AG09309 (cell line): ENCODE data around the gene C3orf20.

ENCODE experiments used
- DNase-seq: peaks from one replicate; pipeline ENCODE4 v3.0.0-alpha.2; 2010; ENCODE audit warnings: low read depth
- H3K4me3 ChIP-seq: 2 replicates; pipeline ENCODE4 v1.5.1; 2011; ENCODE audit warnings: mild to moderate bottlenecking, low read depth, low read length, moderate library complexity; ENCODE audit not compliant: control insufficient read depth
- TF ChIP-seq, protein P1 (sequence below): IDR thresholded peaks from 2 replicates; pipeline ENCODE4 v1.5.1; 2011; ENCODE audit warnings: mild to moderate bottlenecking, low read depth, low read length, inconsistent platforms; ENCODE audit not compliant: insufficient read depth, control insufficient read depth; ENCODE audit errors: missing control alignments

Gene C3orf20

DNA sequence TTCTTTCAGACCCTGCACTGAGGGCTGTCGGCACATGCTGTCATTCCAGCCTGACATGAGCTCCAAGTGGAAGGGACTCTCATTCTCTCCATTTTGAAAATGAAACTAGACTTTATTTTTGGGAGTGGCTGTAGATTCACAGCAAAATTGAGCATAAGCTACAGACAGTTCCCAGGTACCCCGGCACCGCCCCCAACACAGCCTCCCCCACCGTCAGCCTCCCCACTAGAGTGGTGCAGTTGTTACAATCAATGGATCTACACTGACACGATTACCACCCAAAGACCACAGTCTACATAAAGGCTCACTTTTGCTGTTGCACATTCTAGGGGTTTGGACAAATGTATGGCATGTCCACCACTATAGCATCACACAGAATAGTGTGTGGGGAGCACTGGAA lies 114.3 kb downstream of the C3orf20 start:
- DNase-seq: no peak
- TF ChIP-seq, protein P1, sequence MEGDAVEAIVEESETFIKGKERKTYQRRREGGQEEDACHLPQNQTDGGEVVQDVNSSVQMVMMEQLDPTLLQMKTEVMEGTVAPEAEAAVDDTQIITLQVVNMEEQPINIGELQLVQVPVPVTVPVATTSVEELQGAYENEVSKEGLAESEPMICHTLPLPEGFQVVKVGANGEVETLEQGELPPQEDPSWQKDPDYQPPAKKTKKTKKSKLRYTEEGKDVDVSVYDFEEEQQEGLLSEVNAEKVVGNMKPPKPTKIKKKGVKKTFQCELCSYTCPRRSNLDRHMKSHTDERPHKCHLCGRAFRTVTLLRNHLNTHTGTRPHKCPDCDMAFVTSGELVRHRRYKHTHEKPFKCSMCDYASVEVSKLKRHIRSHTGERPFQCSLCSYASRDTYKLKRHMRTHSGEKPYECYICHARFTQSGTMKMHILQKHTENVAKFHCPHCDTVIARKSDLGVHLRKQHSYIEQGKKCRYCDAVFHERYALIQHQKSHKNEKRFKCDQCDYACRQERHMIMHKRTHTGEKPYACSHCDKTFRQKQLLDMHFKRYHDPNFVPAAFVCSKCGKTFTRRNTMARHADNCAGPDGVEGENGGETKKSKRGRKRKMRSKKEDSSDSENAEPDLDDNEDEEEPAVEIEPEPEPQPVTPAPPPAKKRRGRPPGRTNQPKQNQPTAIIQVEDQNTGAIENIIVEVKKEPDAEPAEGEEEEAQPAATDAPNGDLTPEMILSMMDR: no peak
- H3K4me3 ChIP-seq: no peak overlapping the region

DNA sequence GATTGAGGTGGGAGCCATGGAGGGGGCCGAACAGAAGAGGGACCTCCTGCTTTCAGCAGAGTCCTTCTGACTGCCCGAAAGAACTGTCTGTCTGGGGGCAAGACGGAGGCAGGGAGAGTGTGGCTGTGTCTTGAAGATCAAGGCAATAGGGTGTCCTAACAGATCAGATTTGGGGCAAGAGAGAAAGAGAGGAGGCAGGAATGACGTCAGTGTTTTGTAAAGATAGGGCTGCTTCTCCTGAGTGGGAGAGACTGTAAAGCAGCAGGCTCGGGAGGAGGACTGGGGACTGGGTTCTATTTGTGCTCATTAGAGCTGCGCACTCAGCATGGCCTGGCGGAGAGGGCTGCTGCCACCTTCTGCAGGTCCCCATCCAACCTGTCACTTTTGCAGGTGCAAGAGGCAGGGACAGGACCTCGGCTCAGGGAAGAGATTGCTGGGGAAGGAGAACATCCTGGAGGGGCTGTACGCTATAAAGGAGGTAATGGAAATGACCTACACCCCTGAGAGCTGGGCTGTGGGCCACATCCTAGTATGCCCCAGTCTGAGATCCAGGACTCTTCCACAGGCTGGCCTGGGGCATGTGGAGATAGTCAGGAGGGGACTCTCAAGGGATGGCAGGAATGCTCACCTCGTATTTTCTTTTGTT lies 114.8 kb downstream of the C3orf20 start:
- H3K4me3 ChIP-seq: no peak overlapping the region
- TF ChIP-seq, protein P1: no peak
- DNase-seq: no peak

DNA sequence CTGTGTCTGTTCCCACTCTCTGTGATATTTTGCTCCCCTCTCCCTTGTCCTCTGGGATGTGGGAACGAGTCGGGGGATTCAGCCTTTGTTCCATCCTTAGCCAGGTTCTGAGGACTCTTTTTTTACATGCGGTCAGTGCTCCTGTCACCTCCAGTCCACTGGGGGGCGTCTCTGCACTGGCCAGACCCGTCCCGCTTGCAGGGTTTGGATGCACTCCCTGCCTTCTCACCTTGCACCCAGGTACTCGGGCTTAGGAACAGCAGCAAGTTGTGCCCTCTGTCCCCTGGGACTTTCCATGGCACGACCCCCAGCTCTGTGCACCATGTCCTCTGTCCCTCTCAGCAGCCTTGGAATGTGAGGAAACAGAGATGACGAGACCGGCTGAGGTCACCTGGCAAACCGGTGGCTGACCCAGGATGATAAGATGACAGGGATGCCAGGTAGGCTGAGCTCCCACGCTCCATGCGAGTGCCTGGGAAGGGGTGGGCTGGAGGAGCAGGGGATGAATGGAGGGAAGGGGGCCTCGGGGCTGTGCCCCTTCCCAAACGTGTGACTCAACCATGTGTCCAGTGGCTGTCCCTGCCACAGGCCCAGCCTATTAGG lies 116.5 kb downstream of the C3orf20 start:
- DNase-seq: no peak
- H3K4me3 ChIP-seq: no peak overlapping the region
- TF ChIP-seq, protein P1: peak; percentile 57

DNA sequence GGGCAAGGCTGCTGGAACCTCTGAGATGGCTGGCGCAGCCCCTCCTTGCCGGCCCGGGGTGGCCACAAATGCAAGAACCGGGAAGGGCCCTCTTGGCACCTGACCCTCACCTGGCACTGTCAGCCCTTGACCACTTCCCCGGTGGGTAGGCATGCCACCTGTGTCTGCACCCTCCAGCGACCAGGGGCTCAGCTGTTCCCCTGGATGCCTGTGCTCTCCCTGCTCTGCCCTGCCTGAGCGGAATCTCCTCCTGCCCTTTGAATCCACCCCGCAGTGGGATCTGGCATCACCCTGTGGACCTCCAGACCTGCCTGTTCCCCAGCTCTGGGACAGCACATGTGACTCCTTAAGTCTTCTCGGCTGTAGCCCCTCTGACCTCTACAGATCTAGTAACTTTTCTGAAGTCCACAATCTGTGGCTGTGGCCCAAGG lies 117.8 kb downstream of the C3orf20 start:
- H3K4me3 ChIP-seq: no peak overlapping the region

DNA sequence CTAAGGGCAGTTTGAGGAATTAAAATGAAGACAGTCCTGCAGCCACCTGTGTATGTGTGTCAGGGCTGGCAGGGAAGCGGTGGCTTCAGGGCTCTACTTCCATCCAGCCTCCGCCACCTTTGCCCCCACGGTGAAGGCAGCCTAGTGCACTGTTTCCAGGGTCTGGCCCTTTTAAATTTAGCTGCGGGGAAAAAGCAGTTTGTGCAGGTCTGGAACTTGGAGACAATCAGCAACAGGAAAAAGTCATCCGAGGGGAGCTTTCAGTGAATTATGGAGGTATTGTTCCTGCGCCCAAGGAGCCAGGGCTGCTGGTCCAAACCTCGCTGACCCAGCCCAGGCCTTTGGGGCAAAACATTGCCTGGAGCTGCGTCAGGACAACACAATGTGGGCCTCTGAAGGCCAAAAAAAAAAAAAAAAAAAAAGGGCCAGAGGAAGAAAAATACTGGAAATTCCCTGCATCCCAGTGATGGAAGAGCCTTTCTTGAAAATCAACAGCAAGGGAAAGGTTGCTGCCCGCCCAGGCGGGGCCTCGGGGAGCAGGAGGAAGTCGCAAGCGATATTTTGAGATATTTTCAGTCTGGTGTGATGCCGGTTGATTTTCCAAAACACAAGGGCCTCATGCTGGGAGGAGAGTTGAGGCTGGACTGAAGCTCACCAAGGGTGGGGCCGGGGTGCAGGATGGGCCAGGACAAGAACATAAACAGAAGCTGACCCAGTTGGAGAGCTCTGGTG lies 118.4 kb downstream of the C3orf20 start:
- TF ChIP-seq, protein P1: no peak
- DNase-seq: no peak
- no peak overlapping the region for H3K4me3 ChIP-seq

More for the DNA sequence above, 117.8 kb downstream of the C3orf20 start:
- no peak for DNase-seq
- TF ChIP-seq, protein P1: no peak

DNA sequence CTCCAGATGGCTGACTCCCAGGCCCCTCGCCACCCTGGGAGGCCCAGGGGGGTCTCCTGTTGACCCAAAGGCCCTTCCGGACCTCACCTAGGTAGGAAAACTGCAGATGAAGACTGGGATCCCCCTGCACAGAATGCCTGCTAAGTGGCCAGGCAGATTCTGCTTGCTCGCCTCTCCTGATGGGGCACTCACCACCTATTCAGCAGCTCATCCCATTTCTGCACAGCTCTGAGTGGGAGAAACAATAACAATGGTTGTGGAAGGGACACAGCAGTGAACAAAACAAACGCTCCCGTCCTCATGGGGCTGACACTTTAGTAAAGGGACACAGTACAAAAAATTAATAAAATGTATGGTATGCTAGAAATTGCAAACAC lies 118.9 kb downstream of the C3orf20 start:
- H3K4me3 ChIP-seq: no peak overlapping the region
- TF ChIP-seq, protein P1: no peak
- DNase-seq: no peak
